ENCODE results near the gene EIF3F.

The EIF3F gene

GRCh38 chr11:7994581-7995278 lies 7.6 kb downstream of the EIF3F start:
- no peak for DNase-seq

DNA sequence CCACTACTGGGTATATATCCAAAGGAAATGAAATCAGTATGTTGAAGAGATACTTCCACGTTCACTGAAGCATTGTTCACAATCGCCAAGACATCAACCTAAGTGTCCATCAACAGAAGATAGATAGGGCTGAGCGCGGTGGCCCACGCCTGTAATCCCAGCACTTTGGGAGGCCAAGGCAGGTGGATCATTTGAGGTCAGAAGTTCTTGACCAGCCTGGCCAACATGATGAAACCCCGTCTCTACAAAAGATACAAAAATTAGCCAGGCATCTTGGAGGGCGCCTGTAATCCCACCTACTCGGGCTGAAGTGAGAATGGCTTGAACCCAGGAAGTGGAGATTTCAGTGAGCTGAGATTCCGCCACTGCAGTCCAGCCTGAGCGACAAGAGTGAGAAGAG lies 12.7 kb downstream of the EIF3F start:
- no peak for DNase-seq

GRCh38 chr11:8000390-8000789 lies 13.3 kb downstream of the EIF3F start:
- DNase-seq: no peak

GRCh38 chr11:8002676-8003075 lies 15.5 kb downstream of the EIF3F start:
- no peak for DNase-seq

DNA sequence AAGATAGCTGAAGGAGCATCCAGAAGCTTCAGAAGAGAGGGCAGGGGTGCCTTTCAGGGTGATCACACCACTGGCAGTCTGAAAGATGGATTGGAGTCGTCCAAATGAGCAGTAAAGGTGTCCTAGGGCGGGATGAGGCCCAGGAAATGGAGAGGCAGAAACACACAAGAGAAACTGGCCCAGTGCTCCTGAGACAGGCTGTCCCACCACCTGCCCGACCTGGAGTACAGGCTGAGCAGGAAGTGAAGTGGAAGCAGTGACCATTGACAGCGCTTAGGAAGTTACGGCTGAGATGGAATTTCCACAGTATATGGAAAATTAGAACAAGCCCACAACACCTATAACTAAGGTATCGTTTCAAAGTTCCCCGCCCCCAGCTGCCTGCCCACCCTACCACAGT lies 16.1 kb downstream of the EIF3F start:
- no peak for DNase-seq

DNA sequence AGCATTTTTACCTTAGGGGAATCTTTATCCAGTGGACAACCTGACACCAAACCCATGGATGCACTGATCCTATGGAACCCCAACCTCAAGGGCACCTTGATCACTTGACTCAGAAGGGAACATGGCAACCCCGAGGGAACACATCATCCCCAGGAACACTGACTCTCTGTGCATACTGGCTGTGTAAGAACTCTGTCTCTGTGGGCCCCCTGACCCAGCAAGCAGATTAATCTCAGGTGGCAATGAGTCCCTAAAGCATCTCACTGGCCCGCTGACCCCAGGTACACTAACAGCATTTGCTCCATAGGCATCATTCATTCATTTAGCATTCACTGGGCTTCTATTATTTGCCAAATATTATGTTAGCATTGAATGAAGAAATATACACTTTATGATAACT lies 16.9 kb downstream of the EIF3F start:
- no peak for DNase-seq

GRCh38 chr11:8005556-8005955 lies 18.4 kb downstream of the EIF3F start:
- no peak for DNase-seq

GRCh38 chr11:8006349-8006977 lies 19.3 kb downstream of the EIF3F start:
- DNase-seq: no peak

- DNase-seq: no peak
These were observed 21.1 kb downstream of the EIF3F start for GRCh38 chr11:8008212-8008611.

DNA sequence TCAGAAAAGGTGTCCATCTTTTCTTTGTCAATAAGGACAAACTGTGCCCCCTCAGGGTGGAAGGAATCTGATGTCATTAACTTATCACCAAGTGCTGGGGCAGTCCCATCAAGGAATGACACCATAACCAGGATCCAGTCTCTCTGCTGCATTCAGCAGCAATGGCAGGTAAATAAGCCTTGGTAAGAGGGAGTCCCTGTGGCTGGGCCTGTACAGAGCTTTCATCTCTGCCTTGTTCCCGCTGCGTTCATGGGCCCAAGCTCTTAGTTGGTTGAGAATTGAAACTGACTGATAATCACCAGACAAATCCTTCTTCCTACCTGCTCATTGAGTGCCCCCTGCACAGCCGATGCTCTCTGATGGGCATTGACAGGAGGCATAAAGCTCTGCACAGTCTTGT lies 22.7 kb downstream of the EIF3F start:
- no peak for DNase-seq

- no peak for DNase-seq
These were observed 24.2 kb downstream of the EIF3F start for GRCh38 chr11:8011371-8011770.

DNA sequence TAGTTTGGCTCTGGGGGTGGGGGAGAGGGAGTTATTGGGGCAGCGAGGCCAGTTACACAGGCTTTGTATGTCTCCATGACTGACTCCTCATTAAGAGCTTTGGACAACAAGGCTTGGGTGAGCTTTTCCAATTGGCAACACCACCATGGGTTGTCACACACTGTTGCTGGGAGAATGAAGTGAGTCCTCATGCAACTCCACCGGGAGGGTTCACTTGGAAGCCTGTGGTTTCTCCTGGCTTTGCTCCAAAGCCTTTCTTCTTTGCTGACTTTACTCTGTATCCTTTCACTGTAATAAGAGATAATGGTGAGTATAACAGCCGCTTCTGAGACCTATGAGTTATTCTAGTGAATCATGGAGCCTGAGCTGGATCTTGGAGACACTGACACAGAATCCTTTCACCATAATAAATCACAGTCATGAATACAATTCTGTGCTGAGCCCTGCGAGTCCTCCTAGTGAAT lies 24.9 kb downstream of the EIF3F start:
- DNase-seq: no peak

GRCh38 chr11:8013833-8014232 lies 26.7 kb downstream of the EIF3F start:
- no peak for DNase-seq

DNA sequence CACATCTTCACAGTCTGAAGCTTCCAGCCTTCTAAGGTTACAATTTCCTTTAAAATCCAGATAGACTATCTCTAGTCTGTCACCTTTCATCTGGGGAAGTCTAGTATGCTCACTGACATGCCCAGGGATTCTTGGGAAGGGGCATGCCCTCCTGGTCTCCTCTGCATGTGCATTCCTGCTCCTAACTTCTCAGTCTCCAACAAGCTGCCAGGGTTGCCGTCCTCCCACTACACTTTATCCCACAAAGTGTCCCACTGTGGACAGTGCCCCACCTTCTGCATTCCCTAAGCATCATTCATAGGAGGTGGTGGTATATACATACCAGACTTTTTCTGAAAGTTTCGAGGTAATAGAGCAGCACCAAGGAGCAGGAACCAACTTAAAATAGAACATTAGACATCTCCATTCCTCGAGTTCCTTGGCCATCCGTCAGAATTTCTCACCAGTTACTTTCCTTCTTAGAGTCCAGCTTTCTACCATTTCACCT lies 28.7 kb downstream of the EIF3F start:
- no peak for DNase-seq

- no peak for DNase-seq
These were observed 29.3 kb downstream of the EIF3F start for GRCh38 chr11:8016440-8016839.

DNA sequence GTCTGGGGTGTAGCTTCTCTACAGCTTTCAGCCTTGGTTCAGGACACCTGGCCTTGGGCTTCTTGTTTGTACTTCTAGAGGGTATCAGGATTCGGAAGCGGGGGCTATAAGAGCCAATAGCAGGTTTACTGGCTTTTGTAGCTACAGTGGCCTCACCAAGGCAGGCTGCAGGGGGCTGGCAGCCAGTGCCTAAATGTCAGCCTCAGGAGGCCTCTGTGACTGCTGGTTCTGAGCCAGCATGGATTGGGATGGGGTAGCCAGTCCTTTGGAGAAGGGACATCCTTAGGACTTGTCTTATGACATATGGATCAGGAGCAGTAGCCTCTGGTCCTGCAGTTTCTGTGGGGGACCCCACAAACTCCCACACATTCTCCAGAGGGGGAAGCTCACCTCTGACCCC lies 29.9 kb downstream of the EIF3F start:
- no peak for DNase-seq

GRCh38 chr11:8017894-8018483 lies 30.9 kb downstream of the EIF3F start:
- DNase-seq: no peak

- no peak for DNase-seq
These were observed 31.6 kb downstream of the EIF3F start for GRCh38 chr11:8018484-8019313.

- no peak for DNase-seq
These were observed 32.4 kb downstream of the EIF3F start for GRCh38 chr11:8019314-8020243.

DNA sequence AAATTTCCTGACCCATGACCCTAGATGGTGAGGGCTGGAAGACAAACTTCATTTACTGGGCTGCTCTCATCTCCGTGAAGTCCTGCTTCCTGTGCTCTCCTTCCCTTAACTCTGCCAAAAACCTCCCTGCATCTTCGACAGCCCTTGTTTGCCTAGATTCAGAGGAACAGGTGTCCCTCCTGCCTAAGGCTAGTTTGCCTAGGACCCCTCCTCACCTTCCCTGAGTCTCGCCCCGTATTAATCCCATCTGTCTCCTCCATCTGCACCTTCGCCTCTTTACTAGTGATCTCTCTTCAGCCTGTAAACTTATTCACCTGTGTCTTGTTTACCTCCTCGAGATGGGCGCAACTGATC lies 33.1 kb downstream of the EIF3F start:
- DNase-seq: no peak

- DNase-seq: no peak
These were observed 34.8 kb downstream of the EIF3F start for GRCh38 chr11:8021920-8022319.

DNA sequence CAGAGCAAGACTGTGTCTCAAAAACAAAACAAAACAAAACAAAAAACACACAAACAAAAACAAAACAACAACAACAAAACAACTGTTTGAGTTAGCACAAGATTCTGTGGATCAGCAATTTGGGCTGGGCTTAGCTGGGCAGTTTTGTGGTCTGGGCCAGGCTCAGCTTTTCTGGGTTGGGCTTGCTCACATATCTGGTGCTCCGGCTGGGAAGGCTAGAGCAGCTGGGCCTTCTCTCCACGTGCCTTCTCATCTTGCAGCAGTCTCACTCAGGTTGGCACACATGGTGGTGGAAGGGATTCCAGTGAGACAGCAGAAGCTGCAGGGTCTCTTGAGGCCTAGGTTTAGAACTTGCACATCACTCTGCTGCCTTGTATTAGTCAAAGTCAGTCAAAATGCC lies 35.7 kb downstream of the EIF3F start:
- no peak for DNase-seq

All from SIG-M5 (cell line).